GM23248 (cell line): ENCODE measurements around the gene AK2. TPM values are rescaled to one million over a fixed set of nuclear protein-coding genes. Genes with fewer than 3 reads are reported as not detected.

Experiments
- DNase-seq: peaks from one replicate; pipeline ENCODE4 v3.0.0-alpha.2; 2015
- H2AFZ ChIP-seq: fragments of 200-600 bp; sonication (generic); 2 replicates; pipeline ENCODE4 v1.6.1; 2016; ENCODE audit warnings: antibody characterized with exemption
- H3F3A ChIP-seq: fragments of 200-600 bp; sonication (generic); 2 replicates; pipeline ENCODE4 v1.6.1; 2016; ENCODE audit warnings: mild to moderate bottlenecking, antibody characterized with exemption, mixed run types; ENCODE audit not compliant: insufficient read depth
- H3K27ac ChIP-seq: fragments of 200-600 bp; sonication (generic); 2 replicates; pipeline ENCODE4 v1.5.1; 2016; ENCODE audit warnings: mild to moderate bottlenecking
- H3K27me3 ChIP-seq: fragments of 200-600 bp; sonication (generic); replicated peaks from 2 replicates; pipeline ENCODE4 v1.6.1; 2016; ENCODE audit warnings: mild to moderate bottlenecking; ENCODE audit not compliant: insufficient read depth
- H3K36me3 ChIP-seq: fragments of 200-600 bp; sonication (generic); 2 replicates; pipeline ENCODE4 v1.6.1; 2016; ENCODE audit warnings: low read depth, mild to moderate bottlenecking
- H3K4me1 ChIP-seq: fragments of 200-600 bp; sonication (generic); 2 replicates; pipeline ENCODE4 v1.6.1; 2016; ENCODE audit warnings: mild to moderate bottlenecking; ENCODE audit not compliant: insufficient read depth
- H3K4me2 ChIP-seq: fragments of 200-600 bp; sonication (generic); one replicate; pipeline ENCODE4 v1.6.1; 2016; ENCODE audit warnings: mild to moderate bottlenecking; ENCODE audit not compliant: unreplicated experiment
- H3K4me3 ChIP-seq: fragments of 200-600 bp; sonication (generic); 2 replicates; pipeline ENCODE4 v1.5.1; 2016; ENCODE audit warnings: mild to moderate bottlenecking
- H3K79me2 ChIP-seq: fragments of 200-600 bp; sonication (generic); 2 replicates; pipeline ENCODE4 v1.6.1; 2016; ENCODE audit warnings: mild to moderate bottlenecking; ENCODE audit not compliant: insufficient read depth
- H3K9ac ChIP-seq: fragments of 200-600 bp; sonication (generic); 2 replicates; pipeline ENCODE4 v1.6.1; 2016; ENCODE audit warnings: mild to moderate bottlenecking
- H3K9me2 ChIP-seq: fragments of 200-600 bp; sonication (generic); 2 replicates; pipeline ENCODE4 v1.6.1; 2016; ENCODE audit warnings: mixed run types, mild to moderate bottlenecking, moderate library complexity; ENCODE audit not compliant: insufficient read depth
- H3K9me3 ChIP-seq: fragments of 200-600 bp; sonication (generic); one replicate; pipeline ENCODE4 v1.6.1; 2017; ENCODE audit warnings: low read depth
- H4K20me1 ChIP-seq: fragments of 200-600 bp; sonication (generic); 2 replicates; pipeline ENCODE4 v1.6.0; 2016; ENCODE audit not compliant: insufficient read depth
- EZH2 ChIP-seq: fragments of 200-600 bp; sonication (generic); IDR thresholded peaks from 2 replicates; pipeline ENCODE4 v1.6.1; 2018; ENCODE audit warnings: antibody characterized with exemption, mild to moderate bottlenecking; ENCODE audit not compliant: insufficient read depth, poor library complexity, severe bottlenecking
- EZH2phosphoT487 ChIP-seq: fragments of 200-600 bp; sonication (generic); IDR thresholded peaks from 2 replicates; pipeline ENCODE4 v1.6.1; 2018; ENCODE audit warnings: antibody characterized with exemption, moderate library complexity, mild to moderate bottlenecking, low read depth; ENCODE audit not compliant: insufficient read depth
- WGBS, 2 experiments: methylation state at CpG; one replicate each; pipeline ENCODE4 v1.1.6; 2015 to 2017; ENCODE audit warnings: low lambda C conversion rate in 2 of 2, low coverage in 1 of 2; ENCODE audit errors: missing lambda C conversion rate in 2 of 2; 5-methylcytosine and 5-hydroxymethylcytosine counted together
- in situ Hi-C: fragments of 300-500 bp; cut with MboI; formaldehyde crosslinking; loops from 2 replicates; pipeline ENCODE4 v1.15.0; 2020
- polyA plus RNA-seq: library from polyadenylated mRNA; unstranded; fragments of >200 nt; fragmentation: Nextera tagmentation; extraction: Ambion mirVana; gene quantifications from 2 replicates; pipeline ENCODE4 v1.2.1, GENCODE V29; 2016
- total RNA-seq: library from RNA; depleted of rRNA; stranded (reverse); fragments of >200 nt; shearing (Covaris generic); gene quantifications from 2 replicates; pipeline ENCODE4 v1.2.3, GENCODE V29; 2014

AK2 gene
- total and polyA plus RNA-seq, 2 experiments from 2014 or later = 134 to 179 TPM

DNA sequence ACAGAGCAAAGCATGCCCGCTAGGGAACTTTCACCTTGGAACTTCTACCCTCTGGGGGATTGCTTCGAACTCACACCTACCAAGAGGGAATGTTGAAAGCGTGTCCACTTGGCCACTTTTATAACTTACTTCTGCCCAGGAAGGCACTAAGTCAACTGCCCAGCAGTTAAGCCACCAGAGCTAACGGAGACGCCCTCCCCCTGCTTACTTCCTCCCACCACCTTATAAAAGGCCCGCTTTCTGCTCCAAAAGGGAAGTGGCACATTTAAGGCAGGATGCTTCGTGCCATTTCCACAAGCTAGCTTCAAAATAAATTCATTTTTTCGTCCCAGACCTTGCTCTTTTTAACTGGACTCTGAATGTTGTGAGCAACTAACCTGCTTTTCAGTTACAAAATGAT, 3.2 kb upstream of the AK2 start:
- Histone ChIP-seq H3K27me3 (no peaks in the 10 kb centered on the region), H3K4me1 (peaks cover 13% of the 10 kb centered on the region), H3K4me3 (no peak overlapping the region), H3F3A (peaks cover 4% of the 10 kb centered on the region; the same call in 1 of the 2 replicates), H3K36me3 (no peaks in the 10 kb centered on the region), H3K9me3 (no peaks in the 10 kb centered on the region), H3K4me2 (no peak overlapping the region), H3K27ac (no peak overlapping the region), H3K9me2 (no peaks in the 10 kb centered on the region), H3K9ac (no peak overlapping the region), H2AFZ (no peak overlapping the region; the same call in 1 of the 2 replicates), H4K20me1 (no peaks in the 10 kb centered on the region), H3K79me2 (peaks cover 19% of the 10 kb centered on the region)
- 61% methylated on average over 8 of the region's 8 CpGs for WGBS, 2 experiments
- no peak for DNase-seq
- in situ Hi-C loops = no loop called here
- TF ChIP-seq EZH2phosphoT487 = no peak

DNA sequence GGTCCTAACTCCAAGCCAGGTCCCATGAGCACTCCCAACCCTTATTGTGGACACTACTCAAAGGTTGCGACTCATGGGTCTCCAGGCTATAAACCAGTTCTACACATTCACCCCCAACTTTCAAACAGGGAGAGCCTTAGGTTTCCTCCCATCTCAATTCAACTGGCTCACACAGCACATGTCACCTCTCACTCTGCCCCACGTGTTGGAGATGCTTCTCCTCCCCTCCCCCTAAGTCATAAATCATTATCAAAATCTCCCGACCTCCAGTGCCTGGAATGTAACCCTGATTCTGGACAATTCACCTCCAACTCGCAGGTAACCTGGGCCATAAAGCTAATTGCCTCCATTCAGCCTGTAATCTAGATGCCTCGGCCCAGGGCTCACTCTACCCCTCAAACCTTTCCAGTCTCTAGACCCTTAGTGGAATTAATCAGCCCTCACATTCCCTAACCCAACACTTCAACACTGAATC, 595 bp downstream of the AK2 start:
- Histone ChIP-seq H3K4me3 (peak overlapping the region; percentile 96), H3K36me3 (no peaks in the 10 kb centered on the region; the same call in 1 of the 2 replicates), H3K27ac (peak overlapping the region; percentile 86), H3K4me1 (peaks cover 13% of the 10 kb centered on the region), H4K20me1 (no peaks in the 10 kb centered on the region), H3K79me2 (peaks cover 56% of the 10 kb centered on the region), H3K4me2 (peak overlapping the region; percentile 90), H3K27me3 (no peaks in the 10 kb centered on the region), H3K9me2 (no peaks in the 10 kb centered on the region), H2AFZ (peak overlapping the region; percentile 82), H3K9me3 (no peaks in the 10 kb centered on the region), H3K9ac (peak overlapping the region; percentile 97), H3F3A (peaks cover 4% of the 10 kb centered on the region; the same call in 1 of the 2 replicates)
- peak; percentile 70 for DNase-seq
- 11% methylated on average over 5 of the region's 5 CpGs for WGBS, 2 experiments
- in situ Hi-C loops = no loop called here
- TF ChIP-seq EZH2phosphoT487 (no peak), EZH2 (no peak)

DNA sequence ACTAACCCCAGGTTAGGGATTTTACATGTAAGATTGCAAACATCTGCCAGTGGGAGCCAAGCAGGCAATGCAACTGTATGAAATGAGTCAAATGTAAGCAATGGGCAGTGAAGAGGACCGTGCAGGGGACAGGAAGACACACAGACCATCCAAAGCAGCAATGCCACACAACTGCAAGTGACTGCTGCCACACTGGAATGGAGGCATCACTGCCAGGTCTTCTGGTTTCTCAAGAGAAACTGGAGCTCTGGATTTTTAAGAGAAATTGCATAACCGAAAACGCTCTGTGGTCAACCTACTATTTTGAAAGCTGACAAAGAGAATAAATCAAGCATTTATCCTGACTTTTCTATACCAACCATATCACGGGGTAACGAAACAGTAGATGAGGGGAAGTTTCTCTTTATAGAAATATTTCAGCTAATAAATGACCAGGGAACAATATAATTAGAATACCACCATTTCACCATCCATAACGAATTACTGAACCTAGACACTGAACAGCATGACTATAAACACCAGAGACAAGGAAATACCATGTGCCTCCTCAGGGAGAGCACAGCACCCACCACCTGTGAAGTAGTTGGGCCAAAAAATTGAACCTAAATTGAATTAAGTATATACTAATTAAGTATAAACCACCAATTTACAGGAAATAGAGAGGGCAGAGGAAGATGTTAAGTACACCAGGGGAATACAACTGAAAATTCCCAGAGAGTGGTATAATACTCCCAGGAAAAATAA, 4.4 kb downstream of the AK2 start:
- 85 to 88% methylated on average over 6 of the region's 6 CpGs for WGBS, 2 experiments
- no peak overlapping the region for H3K27ac ChIP-seq

DNA sequence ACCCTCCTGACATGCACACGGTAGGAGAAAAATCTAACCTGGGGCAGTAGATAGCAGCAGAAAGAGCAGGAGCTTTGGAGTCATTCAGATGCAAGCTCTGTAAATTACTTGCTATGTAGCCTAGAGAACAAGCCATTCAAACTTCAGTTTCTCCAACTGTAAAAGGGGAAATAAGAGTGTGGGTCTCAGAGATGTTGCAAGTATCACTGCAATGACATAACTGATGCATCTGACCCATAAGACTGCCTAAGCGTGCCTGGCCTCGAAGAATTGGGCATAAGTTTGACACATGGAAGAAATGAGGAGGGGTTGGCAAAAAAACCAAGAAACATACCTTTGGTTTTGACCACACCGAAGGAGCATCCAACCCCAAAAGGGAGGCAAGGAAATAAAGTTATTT, 5.2 kb downstream of the AK2 start:
- Histone ChIP-seq H2AFZ (no peak overlapping the region), H3K79me2 (peaks cover 100% of the 10 kb centered on the region), H4K20me1 (no peaks in the 10 kb centered on the region; the same call in 1 of the 2 replicates), H3K27ac (no peak overlapping the region), H3K4me3 (no peak overlapping the region), H3F3A (no peaks in the 10 kb centered on the region), H3K9me3 (no peaks in the 10 kb centered on the region), H3K9ac (no peak overlapping the region), H3K9me2 (no peaks in the 10 kb centered on the region), H3K4me2 (no peak overlapping the region), H3K27me3 (no peaks in the 10 kb centered on the region), H3K4me1 (peaks cover 9% of the 10 kb centered on the region), H3K36me3 (peaks cover 5% of the 10 kb centered on the region; the same call in 1 of the 2 replicates)
- no peak for DNase-seq
- 93% methylated on average over 4 of the region's 4 CpGs for WGBS, 2 experiments
- TF ChIP-seq EZH2 (no peak), EZH2phosphoT487 (no peak)
- in situ Hi-C loops = no loop called here

More for the DNA sequence above, 4.4 kb downstream of the AK2 start:
- no peak overlapping the region for H2AFZ ChIP-seq
- no peak overlapping the region for H3K4me3 ChIP-seq
- peaks cover 13% of the 10 kb centered on the region for H3K4me1 ChIP-seq
- peaks cover 94% of the 10 kb centered on the region for H3K79me2 ChIP-seq
- peak; percentile 33 for DNase-seq
- peaks cover 5% of the 10 kb centered on the region; the same call in 1 of the 2 replicates for H3K36me3 ChIP-seq
- TF ChIP-seq EZH2 (no peak), EZH2phosphoT487 (no peak)
- no peaks in the 10 kb centered on the region for H3K9me3 ChIP-seq
- H4K20me1 ChIP-seq = no peaks in the 10 kb centered on the region; the same call in 1 of the 2 replicates
- H3K9ac ChIP-seq = no peak overlapping the region
- no peaks in the 10 kb centered on the region for H3K27me3 ChIP-seq
- no peak overlapping the region for H3K4me2 ChIP-seq
- in situ Hi-C loops = no loop called here
- H3F3A ChIP-seq = peaks cover 3% of the 10 kb centered on the region; the same call in 1 of the 2 replicates
- H3K9me2 ChIP-seq = no peaks in the 10 kb centered on the region
